Central memory CD4-positive, alpha-beta T cell (primary cell): ENCODE results near the gene DSCAML1.
"Not testable (repeated sequence)": the region's sequence is repeated elsewhere in the genome, so short reads cannot be mapped to it uniquely, and the experiment has no call there.

Source experiments
- DNase-seq: peaks from one replicate; pipeline ENCODE4 v3.0.0; 2022

DSCAML1 gene

DNA sequence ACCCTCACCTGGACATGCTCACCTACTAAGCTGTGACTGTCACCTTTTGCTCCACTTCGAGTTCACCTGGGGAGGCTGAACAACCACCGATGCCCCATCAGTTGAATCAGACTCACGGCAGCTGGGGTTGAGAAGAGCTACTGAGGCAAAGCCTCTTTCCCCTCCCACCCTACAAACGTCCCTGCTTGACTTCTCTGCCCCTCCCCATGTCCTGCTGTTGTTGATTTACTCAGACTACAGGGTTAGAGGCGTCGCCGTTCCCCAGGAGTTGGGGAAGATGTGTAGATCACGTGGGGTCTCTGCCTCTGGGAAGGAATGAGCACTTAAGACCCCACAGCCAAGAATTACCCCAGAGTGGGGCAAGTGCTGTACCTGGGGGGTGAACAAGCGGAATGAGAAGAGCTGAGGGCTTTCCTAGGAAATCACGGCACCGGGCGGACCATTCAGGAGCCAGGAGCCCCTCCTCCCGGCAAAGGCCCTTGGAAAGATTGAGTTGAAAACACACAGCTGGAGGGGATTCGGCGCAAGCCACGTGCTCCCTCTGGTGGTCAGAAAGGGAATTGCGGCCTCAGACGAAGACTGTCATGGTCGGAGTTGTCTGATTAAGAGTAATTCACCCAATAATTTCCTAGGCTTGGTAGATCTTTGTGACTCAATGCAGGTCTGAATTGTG is 20.5 kb upstream of the DSCAML1 start:
- peak; percentile 71 for DNase-seq

DNA sequence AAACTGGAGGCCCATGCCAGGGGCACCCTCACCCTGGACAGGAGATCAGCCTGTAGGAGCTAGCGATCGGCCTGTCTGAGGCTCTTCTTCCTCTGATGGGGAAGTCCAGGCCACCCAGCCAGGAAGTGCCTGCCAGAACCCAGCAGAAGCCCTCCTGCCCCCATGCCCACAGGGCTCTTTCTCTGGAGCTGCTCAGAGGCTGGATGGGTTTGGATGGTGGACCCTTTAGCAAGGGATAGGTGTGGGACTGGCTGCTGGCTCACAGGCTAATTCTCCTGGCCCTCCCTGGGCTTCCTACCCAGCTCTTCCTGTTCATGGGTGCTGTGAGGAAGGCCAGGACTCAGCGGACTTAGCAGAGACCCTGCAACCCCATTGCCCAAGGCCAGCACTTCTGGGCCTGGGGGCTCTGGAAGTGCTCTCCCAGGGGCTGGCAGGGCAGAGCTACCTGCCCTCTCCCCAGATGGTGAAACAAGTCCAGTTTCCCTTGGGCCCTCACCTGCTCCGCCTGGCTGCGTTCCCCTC is 19.9 kb upstream of the DSCAML1 start:
- DNase-seq, result no peak

DNA sequence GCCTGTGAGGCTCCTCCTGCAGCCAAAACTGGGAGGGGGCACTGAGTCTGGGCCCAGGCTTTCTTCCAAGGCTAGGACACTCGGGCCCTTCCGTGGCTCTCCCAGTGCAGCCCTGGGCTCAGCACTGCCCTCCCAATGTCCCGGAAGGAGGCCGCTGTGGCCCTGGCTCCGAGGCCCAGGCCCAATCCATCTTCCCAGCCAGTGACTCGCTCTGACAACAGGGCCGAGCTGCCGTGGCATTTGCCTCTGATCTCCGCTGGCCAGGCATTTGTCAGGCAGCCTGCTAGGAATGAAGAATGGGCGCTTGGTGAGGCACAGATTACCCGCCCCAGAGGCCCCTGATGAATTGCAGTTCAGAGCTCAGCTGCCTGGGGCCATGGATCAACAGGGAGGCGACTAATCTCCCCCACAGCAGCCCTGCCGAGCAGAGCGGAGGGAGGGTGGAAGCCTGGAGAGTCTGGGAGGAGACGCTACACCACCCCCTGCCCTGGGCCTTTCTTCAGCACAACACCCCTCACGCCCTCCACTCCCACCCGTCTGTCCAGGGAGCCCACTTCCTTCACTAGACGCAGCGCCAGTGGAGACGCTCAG is 19.2 kb upstream of the DSCAML1 start:
- no peak for DNase-seq

DNA sequence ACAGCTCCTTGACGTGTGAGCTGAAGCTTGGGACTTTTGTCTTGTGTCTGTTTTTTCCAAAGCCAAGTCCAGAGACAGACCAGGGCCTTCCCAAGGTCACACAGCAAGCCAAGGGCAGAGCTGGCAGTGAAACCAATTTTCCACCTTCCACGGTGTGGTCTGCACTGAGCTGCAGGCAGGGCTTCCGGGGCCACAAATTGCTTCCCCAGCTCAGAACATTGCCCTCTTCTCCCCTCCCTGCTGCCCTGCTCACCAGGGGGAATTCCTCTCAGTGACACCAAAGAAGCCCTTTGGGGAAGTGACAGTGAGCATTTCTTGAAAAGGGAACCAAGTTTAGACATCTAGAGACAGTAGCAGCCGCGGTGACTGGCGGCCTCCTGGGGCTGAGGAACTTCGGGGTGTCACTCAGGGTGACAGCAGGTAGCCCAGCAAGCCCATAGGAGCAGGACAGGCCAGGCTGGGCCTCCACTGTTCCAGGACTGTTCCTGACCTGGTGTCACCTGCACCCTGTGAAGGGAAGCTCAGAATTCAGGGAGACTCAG is 18.3 kb upstream of the DSCAML1 start:
- DNase-seq, result peak; percentile 80

DNA sequence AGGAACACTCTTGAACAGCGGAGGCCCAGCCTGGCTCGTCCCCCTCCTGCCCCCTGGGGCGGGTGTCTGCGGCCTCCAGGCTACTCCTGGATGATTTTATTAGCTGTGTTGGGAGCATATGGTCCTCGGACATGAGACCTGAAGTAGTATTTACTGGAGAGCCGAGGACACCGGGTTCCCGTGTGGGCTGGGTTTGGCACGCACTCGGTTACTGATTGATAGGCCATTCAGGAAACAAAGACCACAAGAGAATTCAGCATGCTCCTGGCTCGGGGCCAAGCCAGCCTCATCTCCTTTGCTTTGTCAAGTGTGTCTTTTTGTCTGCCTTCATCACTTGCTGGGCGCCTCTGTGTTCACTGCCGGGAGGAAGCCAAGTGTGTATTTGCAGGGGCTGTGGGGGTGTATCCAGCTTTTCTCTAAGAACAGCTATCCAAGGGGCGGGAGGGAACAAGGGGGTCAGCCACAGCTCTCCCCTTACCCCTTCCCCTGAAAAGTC is 17.8 kb upstream of the DSCAML1 start:
- DNase-seq, result peak; percentile 83

DNA sequence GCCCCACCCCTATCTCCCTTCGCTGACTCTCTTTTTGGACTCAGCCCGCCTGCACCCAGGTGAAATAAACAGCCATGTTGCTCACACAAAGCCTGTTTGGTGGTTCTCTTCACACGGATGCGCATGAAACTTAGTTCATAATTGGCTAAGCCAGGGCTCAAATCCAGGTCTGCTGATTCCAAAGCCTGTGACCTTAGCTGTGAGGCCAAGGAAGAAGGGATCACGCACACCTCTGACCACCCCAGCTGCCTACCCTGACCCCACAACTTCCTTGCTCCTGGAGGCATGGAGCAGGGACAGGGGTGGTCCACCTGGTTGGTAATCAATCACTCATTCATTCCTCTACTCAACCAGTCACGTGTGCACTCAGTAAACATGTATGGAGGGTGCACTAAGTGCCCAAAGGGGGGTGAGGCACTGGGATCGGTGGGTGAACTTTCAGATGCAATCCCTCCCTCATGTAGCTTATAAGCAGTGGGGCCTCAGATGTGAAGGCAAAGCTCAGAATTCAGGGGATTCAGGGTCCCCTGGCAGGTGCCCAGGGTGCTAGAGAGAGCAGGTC is 17.3 kb upstream of the DSCAML1 start:
- no peak for DNase-seq

DNA sequence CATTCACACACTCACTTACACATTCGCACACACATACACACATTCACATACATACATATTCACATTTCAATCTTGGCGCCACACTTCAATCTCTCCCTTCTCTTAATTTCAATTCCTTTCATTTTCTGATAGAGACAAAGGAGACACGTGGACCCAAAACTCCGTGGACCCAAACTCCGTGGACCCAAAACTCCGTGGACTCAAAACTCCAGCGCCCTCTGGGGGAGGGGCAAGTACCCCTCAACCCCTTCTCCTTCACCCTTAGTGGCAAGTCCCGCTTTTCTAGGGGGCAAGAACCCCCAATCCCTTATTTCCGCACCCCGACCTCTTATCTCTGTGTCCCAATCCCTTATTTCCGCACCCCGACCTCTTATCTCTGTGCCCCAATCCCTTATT is 13.0 kb upstream of the DSCAML1 start:
- DNase-seq, result not testable (repeated sequence)

DNA sequence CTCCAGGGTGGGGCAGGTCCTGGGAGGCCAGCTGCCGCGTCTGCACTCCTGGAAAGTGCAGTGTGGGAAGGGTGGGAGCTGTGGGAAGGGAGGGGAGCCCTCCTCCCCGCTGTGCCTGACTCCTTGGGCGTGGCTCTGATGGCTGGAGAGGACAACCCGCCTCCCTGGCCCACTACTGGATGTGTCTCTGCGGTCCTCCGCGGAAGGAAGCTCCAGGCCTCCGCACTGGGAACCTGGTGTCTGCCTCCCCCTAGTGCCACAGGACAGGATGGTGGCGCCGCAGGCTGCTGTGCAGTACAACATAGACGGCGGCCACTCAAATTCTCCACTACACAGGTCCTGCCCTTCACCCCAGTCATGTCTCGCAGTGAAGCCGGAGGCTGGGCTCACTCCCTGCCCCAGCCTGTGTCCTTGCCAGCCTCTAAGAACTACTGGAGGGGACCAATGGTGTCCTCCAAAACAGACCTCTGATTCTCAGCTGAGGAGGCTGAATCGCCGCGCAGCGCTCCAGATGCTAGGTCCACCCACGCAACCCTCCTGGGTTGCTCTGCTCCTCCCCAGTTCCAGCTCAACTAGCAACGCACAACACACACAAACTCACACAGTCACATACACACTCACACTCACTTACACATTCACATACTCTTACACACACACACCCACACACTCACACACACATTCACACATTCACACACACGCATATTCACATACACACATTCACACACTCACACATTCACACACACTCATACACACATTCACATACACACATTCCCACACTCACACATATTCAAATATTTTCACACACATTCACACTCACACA is 12.4 kb upstream of the DSCAML1 start:
- peak; percentile 32 for DNase-seq

DNA sequence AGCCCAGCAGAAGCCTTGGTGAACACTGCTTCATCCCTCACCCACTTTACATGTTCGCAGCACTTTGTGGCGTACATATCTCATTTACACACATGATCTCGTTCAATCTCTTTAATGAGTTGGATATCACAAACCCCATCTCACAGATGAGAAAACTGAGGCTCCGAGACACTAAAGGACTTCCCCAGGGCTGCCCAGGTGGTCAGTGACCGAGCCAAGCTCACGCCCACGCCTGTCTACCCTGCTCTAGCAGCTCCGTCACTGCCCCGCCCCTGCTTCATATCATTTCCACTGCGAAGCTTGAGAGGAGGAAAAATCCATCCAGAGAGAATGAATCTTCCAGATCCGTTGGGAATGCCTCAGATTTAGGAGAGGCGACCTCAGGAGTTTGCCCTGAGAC is 11.8 kb upstream of the DSCAML1 start:
- DNase-seq, result no peak

DNA sequence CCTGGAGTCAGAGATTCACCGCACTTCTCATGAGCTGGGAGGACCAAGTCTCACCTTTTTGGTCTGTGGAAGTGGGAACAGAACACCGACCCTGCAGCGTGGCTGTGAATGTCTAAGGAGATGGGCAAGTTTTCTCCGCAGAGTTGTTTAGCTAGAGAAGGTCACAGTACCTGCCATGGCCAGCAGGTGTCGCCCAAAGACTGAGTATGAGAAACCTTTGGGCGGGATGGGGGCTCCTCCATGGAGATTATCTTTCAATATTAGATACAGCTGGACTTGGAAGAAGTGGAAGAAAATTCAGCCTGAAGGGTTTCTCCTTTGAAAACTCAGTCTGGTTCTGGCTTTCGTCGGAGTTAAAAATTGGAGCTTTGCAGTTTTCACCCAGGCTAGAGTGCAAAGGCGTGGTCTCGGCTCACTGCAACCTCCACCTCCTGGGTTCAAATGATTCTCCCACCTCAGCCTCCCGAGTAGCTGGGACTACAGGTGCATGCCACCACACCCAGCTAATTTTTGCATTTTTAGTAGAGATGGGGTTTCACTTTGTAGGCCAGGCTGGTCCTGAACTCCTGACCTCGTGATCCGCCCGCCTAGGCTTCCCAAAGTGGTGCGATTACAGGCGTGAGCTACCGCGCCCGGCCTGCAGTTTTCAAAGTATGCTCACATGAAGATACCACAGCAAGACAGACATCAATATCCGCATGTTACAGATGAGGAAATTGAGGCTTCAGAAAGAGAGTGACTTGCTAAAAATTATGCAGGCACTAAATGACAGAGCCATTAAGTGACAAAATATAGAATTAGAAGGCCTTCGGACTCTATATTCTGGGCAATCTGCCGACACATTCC is 10.7 kb upstream of the DSCAML1 start:
- DNase-seq, result peak; percentile 57

DNA sequence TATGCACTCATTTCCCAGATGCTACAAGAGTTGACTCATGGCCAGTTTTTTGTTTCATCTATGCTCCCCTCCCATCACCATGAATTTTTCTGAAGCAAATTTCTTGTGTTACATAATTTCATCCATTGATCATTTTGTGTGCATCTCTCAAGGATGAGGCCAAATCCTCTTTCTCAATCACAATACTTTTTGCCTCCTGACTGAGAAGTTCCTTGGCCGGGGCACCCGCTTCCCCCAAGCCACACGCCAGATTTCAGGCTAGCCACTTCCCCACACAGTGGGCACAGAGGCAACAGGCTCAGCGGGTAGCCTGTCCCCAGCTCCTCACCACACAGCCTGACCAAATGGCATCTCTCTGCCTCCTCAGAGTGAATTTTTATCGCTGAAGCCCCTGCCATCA is 9.8 kb upstream of the DSCAML1 start:
- no peak for DNase-seq

DNA sequence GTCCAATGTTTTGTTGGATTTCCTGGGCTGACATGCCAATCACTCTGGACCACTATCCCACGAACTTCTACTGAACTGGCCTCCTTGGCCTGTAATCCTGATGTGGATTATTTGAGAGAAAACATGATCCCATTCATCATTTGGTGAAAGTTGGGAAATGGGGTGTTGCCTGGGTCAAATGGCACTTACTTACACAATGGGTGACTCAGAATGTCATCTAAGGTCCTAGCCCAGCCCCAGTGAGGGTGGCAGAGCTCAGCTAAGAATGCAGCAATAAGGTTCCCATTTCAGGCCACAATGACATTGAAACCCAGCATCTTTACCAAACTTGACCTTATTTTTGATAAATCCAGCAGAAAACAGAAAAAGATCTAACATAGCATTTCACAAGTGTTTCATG is 8.0 kb upstream of the DSCAML1 start:
- DNase-seq, result no peak

DNA sequence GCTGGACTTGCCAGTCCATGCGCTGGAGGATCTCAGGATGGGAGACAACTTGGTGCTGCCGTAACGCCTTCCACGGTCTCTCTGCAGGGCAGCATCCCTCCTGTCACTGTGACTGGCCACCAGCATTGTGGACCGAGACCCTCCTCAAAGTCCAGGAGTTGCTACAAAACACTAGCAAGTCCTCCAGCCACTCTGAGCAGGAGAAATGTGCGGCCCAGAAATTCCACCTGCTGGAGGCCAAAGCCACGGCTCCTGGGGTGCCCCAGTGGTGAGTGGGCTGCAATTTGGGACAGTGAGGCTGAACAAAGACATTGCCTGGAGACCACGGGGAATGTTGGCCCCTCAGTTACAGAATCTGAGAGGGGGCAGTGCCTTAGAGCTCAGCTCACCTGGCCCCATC is 6.9 kb upstream of the DSCAML1 start:
- no peak for DNase-seq

DNA sequence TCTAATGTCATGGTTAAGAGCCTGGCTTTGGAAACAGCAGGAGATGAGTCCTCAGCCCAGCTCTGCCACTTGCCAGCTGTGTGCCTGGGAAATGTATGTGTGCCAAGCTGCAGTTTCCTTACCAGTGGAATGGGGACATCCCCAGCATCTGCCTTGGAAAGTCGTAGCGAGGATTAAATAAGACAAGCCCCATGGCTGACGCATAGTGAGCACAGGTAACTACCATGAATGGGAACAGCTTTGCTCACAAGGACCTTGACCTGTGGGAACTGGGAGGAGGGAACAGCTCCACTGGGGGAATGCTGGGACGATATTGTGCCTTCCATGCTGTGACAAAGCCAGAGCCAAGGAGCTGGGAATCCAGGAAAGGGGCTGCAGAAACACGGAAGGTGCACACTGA is 2.6 kb upstream of the DSCAML1 start:
- no peak for DNase-seq

DNA sequence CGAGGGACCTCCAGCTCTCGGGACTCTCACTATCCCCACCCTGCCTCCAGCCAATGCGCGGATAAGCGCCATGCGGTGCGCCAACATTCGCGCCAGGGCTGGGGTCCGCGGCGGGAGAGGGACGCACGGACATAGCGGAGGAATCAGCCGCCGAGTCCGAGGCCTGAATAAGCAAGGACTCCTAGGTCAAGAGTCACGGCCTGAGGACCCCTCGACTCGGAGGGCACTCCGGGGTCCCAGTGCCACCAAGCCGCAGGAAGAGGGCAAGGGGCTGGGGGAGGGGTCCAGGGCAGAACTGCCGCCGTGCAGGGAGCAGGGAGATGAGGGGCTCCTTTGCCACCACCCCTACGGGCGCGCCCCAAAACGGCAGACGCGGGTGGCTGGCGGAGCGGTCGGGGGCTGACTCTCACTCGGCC is 552 bp downstream of the DSCAML1 start:
- no peak for DNase-seq

DNA sequence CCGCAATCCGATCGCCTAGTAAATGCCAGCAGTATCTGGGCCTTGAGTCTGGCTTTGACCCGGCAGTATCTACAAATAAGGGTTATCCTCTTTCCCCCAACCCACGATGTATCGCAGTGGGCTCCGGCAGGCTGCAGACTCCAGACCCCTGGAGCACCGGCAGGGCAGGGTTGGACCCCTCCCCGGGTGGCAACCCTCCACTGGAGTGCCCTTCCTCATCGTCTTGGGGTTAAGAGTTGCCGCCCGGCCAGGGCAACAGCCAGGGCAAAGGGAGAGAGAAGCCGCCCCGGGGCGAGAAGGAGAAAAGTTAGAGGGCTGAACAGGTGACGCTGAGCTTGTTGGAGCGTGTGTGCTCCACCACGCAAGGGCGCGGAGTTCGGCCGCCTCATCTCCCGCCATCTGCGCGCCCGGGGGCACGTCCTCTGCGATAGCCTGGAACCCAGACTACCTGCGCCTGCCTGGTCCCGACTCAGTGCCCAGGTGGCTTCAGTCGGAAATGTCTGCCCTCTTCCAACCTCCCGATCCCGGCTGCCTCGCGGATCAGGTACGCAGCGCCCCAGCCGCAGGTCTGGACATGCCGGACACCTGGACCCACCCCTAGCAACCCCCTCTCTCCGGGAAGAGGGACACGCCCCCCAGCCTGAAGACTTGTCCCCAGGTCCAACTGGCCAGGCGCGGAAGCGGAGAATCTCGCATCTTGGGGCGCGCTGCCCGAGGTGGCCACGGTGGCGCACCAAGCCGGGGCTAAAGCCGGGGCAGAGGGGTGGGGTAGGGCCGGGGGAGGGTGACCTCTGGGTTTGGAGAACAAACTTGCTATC is 1.2 kb downstream of the DSCAML1 start:
- no peak for DNase-seq

DNA sequence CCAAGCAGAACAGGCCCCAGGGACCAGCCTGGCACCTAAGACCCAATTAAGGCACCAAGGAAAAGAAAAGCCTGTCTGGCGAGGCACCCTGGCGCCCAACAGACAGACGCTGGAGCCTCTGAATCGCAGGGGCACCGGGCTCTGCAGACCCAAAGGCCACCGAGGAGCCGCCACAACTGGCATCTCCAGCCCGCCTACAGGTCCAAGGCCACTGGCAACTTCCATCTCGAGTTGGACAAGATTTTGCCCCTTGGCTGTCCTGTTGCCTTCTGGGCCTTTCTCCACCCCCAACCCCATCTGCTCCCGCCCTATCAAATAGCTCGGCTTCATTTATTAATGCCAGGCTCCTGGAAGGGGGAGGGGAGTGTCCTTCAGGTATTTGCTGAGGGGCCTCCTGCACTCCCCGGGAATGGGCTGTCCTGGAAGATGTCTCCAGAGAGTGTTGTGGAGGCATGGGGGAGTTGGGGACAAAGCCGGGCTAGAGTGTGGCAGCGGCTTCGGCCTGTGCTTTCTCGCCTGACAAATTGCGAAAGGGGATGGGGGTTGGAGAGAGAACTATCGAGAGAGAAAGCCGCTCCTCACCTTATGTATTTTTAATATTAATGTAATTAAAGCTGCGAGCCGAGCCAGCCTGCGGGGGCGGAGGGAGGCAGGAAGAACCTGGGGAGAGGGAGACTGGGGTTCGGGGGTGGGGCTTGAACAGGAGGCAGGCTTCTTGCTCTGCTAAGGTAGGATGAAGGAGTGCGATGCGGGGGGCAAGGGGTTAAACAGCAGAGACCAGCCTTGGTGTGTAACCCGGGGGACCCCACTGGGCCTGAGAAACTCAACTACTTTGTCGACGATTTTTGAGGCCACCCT is 2.0 kb downstream of the DSCAML1 start:
- DNase-seq, result no peak

DNA sequence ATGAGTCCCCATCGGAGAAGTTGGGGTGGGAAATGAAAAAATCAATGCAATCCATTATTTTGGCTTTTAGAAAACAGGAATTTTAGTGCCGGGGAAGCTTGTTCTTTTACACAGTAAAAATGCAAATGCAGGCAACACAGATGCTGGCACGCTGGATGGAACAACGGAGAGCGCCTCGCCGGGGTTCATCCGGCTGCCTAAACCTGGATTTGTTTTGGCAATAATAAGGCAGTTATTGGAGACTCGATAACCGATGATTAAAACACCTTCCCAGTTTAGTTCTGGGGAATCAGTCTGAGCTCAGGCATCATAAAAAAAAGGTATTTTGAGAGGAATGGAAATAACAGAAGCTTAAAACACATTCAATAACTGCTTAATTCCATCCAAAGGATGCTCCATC is 2.9 kb downstream of the DSCAML1 start:
- DNase-seq, result no peak

DNA sequence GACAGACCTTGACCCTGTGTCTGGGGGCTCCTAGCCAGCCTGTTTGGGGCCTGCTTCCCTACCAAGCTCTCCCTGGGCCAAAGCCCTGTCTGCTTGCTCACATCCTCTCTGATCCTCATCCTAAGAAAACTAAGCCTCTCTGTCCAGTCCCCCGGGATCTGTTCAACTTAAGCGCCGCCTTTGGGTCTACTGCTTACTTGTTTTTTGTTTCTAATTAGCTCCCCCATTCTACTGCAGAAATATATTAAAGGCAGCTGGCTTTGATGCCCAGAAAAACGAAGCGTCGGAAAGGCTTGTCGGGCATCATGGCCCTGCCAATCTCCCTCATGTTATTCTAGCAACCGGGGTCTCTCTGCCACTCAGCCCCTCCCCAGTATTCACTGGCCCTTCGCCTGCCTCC is 3.4 kb downstream of the DSCAML1 start:
- DNase-seq, result no peak

DNA sequence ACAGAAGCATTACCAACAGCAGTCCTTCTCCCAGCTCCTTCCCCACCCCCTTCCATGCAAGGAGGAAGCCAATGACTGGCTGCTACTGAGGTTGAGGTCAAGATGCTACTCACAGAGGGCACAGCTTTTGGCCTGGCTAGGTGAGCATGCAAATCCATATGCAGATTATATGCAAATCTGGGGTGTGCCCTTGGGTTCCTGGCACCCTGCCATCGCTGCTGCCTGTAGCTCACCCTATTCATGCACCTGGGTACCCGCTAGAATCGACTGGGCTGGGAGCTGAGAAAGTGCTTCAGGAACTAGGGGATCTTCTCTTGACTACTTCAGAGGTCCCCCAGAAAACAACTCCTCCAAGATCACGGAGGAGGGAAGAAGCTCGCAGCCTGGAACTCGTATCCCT is 4.0 kb downstream of the DSCAML1 start:
- no peak for DNase-seq
